GM18870 (cell line): ENCODE results near the gene BAIAP2L1.
"Not testable (repeated sequence)": the region's sequence is repeated elsewhere in the genome, so short reads cannot be mapped to it uniquely, and the experiment has no call there.

Experiments
- ATAC-seq: cut with Tn5 transposase; IDR thresholded peaks from one replicate; pipeline ENCODE4 v1.9.1; 2021; ENCODE audit warnings: moderate library complexity; ENCODE audit not compliant: unreplicated experiment

BAIAP2L1 gene

GRCh38 chr7:98400542-98401340 lies at the start of gene BAIAP2L1:
Gene BAIAP2L1 (minus strand): TSS chr7:98401090. CDS start chr7:98400852, 238 bp downstream.
- no peak for ATAC-seq

- ATAC-seq = no peak
These were observed 47.9 kb upstream of the BAIAP2L1 start for GRCh38 chr7:98448766-98449165.

GRCh38 chr7:98440992-98441391 lies 40.1 kb upstream of the BAIAP2L1 start:
- ATAC-seq = not testable (repeated sequence)

GRCh38 chr7:98439484-98439883 lies 38.6 kb upstream of the BAIAP2L1 start:
- ATAC-seq = no peak

- ATAC-seq = no peak
These were observed 33.2 kb upstream of the BAIAP2L1 start for GRCh38 chr7:98434087-98434486.

GRCh38 chr7:98429799-98430198 lies 28.9 kb upstream of the BAIAP2L1 start:
- ATAC-seq = no peak

GRCh38 chr7:98423043-98423442 lies 22.2 kb upstream of the BAIAP2L1 start:
- no peak for ATAC-seq

GRCh38 chr7:98420966-98421612 lies 20.2 kb upstream of the BAIAP2L1 start:
- ATAC-seq = no peak

- not testable (repeated sequence) for ATAC-seq
These were observed 19.1 kb upstream of the BAIAP2L1 start for GRCh38 chr7:98419988-98420387.

- ATAC-seq = not testable (repeated sequence)
These were observed 18.4 kb upstream of the BAIAP2L1 start for GRCh38 chr7:98419316-98419691.

- no peak for ATAC-seq
These were observed 17.9 kb upstream of the BAIAP2L1 start for GRCh38 chr7:98418636-98419315.

GRCh38 chr7:98418271-98418635 lies 17.4 kb upstream of the BAIAP2L1 start:
- ATAC-seq = no peak

GRCh38 chr7:98417604-98418270 lies 16.8 kb upstream of the BAIAP2L1 start:
- not testable (repeated sequence) for ATAC-seq

- no peak for ATAC-seq
These were observed 13.5 kb upstream of the BAIAP2L1 start for GRCh38 chr7:98414205-98414900.

- ATAC-seq = not testable (repeated sequence)
These were observed 12.8 kb upstream of the BAIAP2L1 start for GRCh38 chr7:98413655-98414054.

- no peak for ATAC-seq
These were observed 9.0 kb upstream of the BAIAP2L1 start for GRCh38 chr7:98409843-98410242.

GRCh38 chr7:98408146-98408545 lies 7.3 kb upstream of the BAIAP2L1 start:
- ATAC-seq = not testable (repeated sequence)

- ATAC-seq = no peak
These were observed 5.9 kb upstream of the BAIAP2L1 start for GRCh38 chr7:98406827-98407226.

- ATAC-seq = no peak
These were observed 4.0 kb upstream of the BAIAP2L1 start for GRCh38 chr7:98404840-98405239.

GRCh38 chr7:98399890-98400541 lies 874 bp downstream of the BAIAP2L1 start:
- no peak for ATAC-seq
